K562 (cell line): ENCODE measurements around the gene HSPA6. TPM values are rescaled to one million over a fixed set of nuclear protein-coding genes. Genes with fewer than 3 reads are reported as not detected.
"Not testable (repeated sequence)": the region's sequence is repeated elsewhere in the genome, so short reads cannot be mapped to it uniquely, and the experiment has no call there.

ENCODE experiments used
- ARID1B ChIP-seq: fragments of 450-650 bp; IDR thresholded peaks from 2 replicates; pipeline ENCODE4 v1.6.1; 2016; ENCODE audit warnings: antibody characterized with exemption, mild to moderate bottlenecking, inconsistent platforms
- CXXC5 ChIP-seq: fragments of 250-450 bp; sonication (Bioruptor Pico); IDR thresholded peaks from 2 replicates; pipeline ENCODE4 v1.8.0; 2022; ENCODE audit warnings: inconsistent platforms, mild to moderate bottlenecking, moderate library complexity
- GABPA ChIP-seq: fragments of 200-800 bp; sonication (Bioruptor generic); conservative IDR thresholded peaks from 2 replicates; pipeline ENCODE4 v1.6.1; 2016; ENCODE audit warnings: low read depth, missing genetic modification characterization, missing compliant biosample characterization
- GATAD2A ChIP-seq: fragments of 450-650 bp; IDR thresholded peaks from 2 replicates; pipeline ENCODE4 v1.6.1; 2017
- HDAC1 ChIP-seq, 2 experiments: fragments of 450-650 bp; IDR thresholded peaks; 2 replicates each; pipeline ENCODE4 v1.6.1; 2016 to 2017; ENCODE audit warnings: inconsistent platforms in 1 of 2, mild to moderate bottlenecking in 1 of 2, moderate library complexity in 1 of 2
- MEIS2 ChIP-seq: fragments of 450-650 bp; IDR thresholded peaks from 2 replicates; pipeline ENCODE4 v1.6.1; 2014; ENCODE audit warnings: mild to moderate bottlenecking; ENCODE audit not compliant: partially characterized antibody
- NCOR1 ChIP-seq: fragments of 450-650 bp; IDR thresholded peaks from 2 replicates; pipeline ENCODE4 v1.6.1; 2016; ENCODE audit warnings: mild to moderate bottlenecking, moderate library complexity
- PBX2 ChIP-seq, 2 experiments: IDR thresholded peaks in 1 of 2; conservative IDR thresholded peaks in 1 of 2; 2 replicates each; pipeline ENCODE4 v1.6.1; 2016; ENCODE audit warnings: low read depth in 2 of 2, mild to moderate bottlenecking in 1 of 2, missing compliant biosample characterization in 1 of 2, missing genetic modification characterization in 1 of 2, moderate library complexity in 1 of 2
- PKNOX1 ChIP-seq: fragments of 450-650 bp; IDR thresholded peaks from 2 replicates; pipeline ENCODE4 v1.6.1; 2016
- SRF ChIP-seq, 2 experiments: fragments of 250-450, 450-650 bp in 1 of 2; sonication (Bioruptor Pico) in 1 of 2; sonication (generic) in 1 of 2; formaldehyde crosslinking; IDR thresholded peaks; 2 replicates each; pipeline versions ENCODE4 v1.5.0 to v1.5.1; 2020 to 2022; ENCODE audit warnings: mild to moderate bottlenecking in 1 of 2, missing genetic modification reagents in 1 of 2
- TAL1 ChIP-seq: fragments of 450-650 bp; IDR thresholded peaks from 2 replicates; pipeline ENCODE4 v1.6.1; 2016; ENCODE audit warnings: mild to moderate bottlenecking
- ZBTB11 ChIP-seq, 3 experiments: fragments of 200-800 bp in 1 of 3; fragments of 250-450 bp in 1 of 3; fragments of 450-650 bp in 1 of 3; sonication (Bioruptor Pico) in 1 of 3; sonication (Bioruptor generic) in 1 of 3; formaldehyde crosslinking in 1 of 3; IDR thresholded peaks; 2 replicates each; pipeline versions ENCODE4 v1.6.1 to v1.8.0; 2016 to 2022; ENCODE audit warnings: mild to moderate bottlenecking in 2 of 3, missing genetic modification characterization in 2 of 3, missing compliant biosample characterization in 1 of 3, moderate library complexity in 1 of 3
- ZNF766 ChIP-seq: fragments of 200-800 bp; sonication (Bioruptor generic); conservative IDR thresholded peaks from 2 replicates; pipeline ENCODE4 v1.6.1; 2016; ENCODE audit warnings: missing genetic modification characterization, missing compliant biosample characterization
- polyA plus RNA-seq, 8 experiments: library from polyadenylated mRNA; depleted of rRNA in 4 of 8; stranded (reverse) in 5 of 8; unstranded in 3 of 8; fragments of >200 nt; fragmentation: Nextera tagmentation in 2 of 8; fragmentation: Illumina TruSeq in 1 of 8; extraction: Ambion mirVana in 2 of 8; extraction: Trizol in 1 of 8; gene quantifications; 2 replicates each; pipeline versions ENCODE4 v1.2.1 to v1.2.3, GENCODE V29; 2011 to 2014; ENCODE audit warnings: inconsistent platforms in 1 of 8, missing spikeins in 1 of 8
- total RNA-seq, 7 experiments: library from RNA; depleted of rRNA in 6 of 7; stranded (reverse); fragments of >200 nt in 6 of 7; fragmentation: Illumina TruSeq in 2 of 7; extraction: Trizol in 2 of 7; gene quantifications; 2 replicates each; pipeline versions ENCODE4 v1.2.1 to v1.2.3, GENCODE V29; 2011 to 2021; ENCODE audit warnings: low replicate concordance in 1 of 7
- TF ChIP-seq, protein P1 (sequence below): fragments of 450-650 bp; formaldehyde crosslinking; IDR thresholded peaks from 2 replicates; pipeline ENCODE4 v1.4.0; 2020; ENCODE audit warnings: mild to moderate bottlenecking, moderate library complexity

The HSPA6 gene
- total and polyA plus RNA-seq, 9 of the 15 experiments (the other 6 are each of a cell fraction or from before 2014, with no cell fraction given) = 0.15 to 10.0 (median 2.4) TPM

GRCh38 chr1:161557506-161558450 lies 33.4 kb downstream of the HSPA6 start (continued):
- TF ChIP-seq PKNOX1 (peak; percentile 51; the same call in 1 of the 2 replicates), HDAC1 (IDR thresholded peaks at IDR 0.05) (0 out of 4 replicates have a peak, but pooled peaks of 1 of the 2 experiments have one; percentile 32), GATAD2A (peak; percentile 65; the same call in 1 of the 2 replicates), CXXC5 (peak; percentile 53), ZBTB11 (CRISPR knock-in tag; IDR thresholded peaks at IDR 0.05) (peak in 1 of 3 experiments; percentile 90; a peak in 2 of 6 replicates), MEIS2 (peak; percentile 34), ZNF766 (CRISPR knock-in tag) (peak; percentile 97), PBX2 (tag; conservative IDR thresholded peaks at IDR 0.05; ENCODE audit: low read depth) (0 out of 2 replicates have a peak, but pooled peaks have one; percentile 15), GABPA (tag) (peak; percentile 36; the same call in 1 of the 2 replicates), NCOR1 (0 out of 2 replicates have a peak, but pooled peaks have one; percentile 21), TAL1 (peak; percentile 15; the same call in 1 of the 2 replicates), SRF (CRISPR knock-in tag; IDR thresholded peaks at IDR 0.05) (peak in 1 of 2 experiments; percentile 85; a peak in 1 of 4 replicates), ARID1B (peak; percentile 44; the same call in 1 of the 2 replicates)
- TF ChIP-seq PBX2 (CRISPR knock-in tag; IDR thresholded peaks at IDR 0.05; ENCODE audit: low read depth) = not testable (repeated sequence)
- TF ChIP-seq, protein P1, sequence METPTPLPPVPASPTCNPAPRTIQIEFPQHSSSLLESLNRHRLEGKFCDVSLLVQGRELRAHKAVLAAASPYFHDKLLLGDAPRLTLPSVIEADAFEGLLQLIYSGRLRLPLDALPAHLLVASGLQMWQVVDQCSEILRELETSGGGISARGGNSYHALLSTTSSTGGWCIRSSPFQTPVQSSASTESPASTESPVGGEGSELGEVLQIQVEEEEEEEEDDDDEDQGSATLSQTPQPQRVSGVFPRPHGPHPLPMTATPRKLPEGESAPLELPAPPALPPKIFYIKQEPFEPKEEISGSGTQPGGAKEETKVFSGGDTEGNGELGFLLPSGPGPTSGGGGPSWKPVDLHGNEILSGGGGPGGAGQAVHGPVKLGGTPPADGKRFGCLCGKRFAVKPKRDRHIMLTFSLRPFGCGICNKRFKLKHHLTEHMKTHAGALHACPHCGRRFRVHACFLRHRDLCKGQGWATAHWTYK (CRISPR knock-in tag) = peak; percentile 68; the same call in 1 of the 2 replicates
